ENCODE measurements around the gene EPHX1. TPM values are rescaled to one million over a fixed set of nuclear protein-coding genes. Genes with fewer than 3 reads are reported as not detected.
A peak's percentile ranks its signal among the peaks of the same experiment; 100 is the strongest.
"Not testable (repeated sequence)": the region's sequence is repeated elsewhere in the genome, so short reads cannot be mapped to it uniquely, and the experiment has no call there.

EPHX1 gene
- total and polyA plus RNA-seq, 2 donors from 2014 or later = 78.6 to 178 TPM

DNA sequence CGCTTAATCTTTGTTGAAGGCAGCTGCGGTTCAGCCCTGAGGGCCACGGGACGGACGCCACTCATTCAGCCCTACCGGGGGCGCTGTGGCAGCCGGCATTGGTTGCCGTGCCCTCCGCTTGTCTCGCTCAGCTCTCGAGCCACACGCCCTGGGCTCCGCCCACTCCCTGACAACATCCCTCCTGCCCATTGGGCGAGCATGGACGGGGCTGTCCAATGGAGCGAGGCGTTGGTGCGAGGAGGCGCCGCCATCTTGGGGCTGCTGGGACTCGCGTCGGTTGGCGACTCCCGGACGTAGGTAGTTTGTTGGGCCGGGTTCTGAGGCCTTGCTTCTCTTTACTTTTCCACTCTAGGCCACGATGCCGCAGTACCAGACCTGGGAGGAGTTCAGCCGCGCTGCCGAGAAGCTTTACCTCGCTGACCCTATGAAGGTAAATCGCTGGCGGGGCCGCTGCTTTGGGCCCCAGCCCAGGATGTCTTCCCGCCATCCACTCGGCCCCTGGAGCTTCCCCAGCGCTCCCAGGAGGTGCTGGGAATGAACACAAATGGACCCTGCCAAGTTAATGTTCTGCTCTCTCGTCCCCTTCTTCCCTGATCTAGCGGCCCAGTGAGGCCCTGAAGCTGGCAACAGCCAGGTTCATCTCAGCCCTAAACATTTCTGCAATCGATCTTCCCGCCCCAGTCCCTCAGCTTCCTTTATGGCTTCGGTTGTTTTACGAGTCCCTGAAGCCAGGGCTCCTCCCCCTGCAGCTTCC is 32.2 kb upstream of the EPHX1 start, which contains the start of gene SRP9:
Gene SRP9 (plus strand): TSS at position 244 of the 754 bp plus-strand sequence. CDS start 115 bp downstream, at position 359.
- no peaks in the 10 kb centered on the region for H3K36me3 ChIP-seq (ENCODE audit: control insufficient read depth in 2 of 3, insufficient read depth in 3 of 3, low read length in 3 of 3)
- H3K27me3 ChIP-seq (ENCODE audit: control insufficient read depth, insufficient read depth, low read length) = no peaks in the 10 kb centered on the region
- peak within 1 kb of the TSS; percentile 79 to 92 for H3K27ac ChIP-seq (ENCODE audit: low read depth in 2 of 2, low read length in 2 of 2)
- no peaks in the 10 kb centered on the region for H3K9me3 ChIP-seq (ENCODE audit: control insufficient read depth in 2 of 3, insufficient read depth in 1 of 3, low read length in 3 of 3)
- TF ChIP-seq, protein P1, sequence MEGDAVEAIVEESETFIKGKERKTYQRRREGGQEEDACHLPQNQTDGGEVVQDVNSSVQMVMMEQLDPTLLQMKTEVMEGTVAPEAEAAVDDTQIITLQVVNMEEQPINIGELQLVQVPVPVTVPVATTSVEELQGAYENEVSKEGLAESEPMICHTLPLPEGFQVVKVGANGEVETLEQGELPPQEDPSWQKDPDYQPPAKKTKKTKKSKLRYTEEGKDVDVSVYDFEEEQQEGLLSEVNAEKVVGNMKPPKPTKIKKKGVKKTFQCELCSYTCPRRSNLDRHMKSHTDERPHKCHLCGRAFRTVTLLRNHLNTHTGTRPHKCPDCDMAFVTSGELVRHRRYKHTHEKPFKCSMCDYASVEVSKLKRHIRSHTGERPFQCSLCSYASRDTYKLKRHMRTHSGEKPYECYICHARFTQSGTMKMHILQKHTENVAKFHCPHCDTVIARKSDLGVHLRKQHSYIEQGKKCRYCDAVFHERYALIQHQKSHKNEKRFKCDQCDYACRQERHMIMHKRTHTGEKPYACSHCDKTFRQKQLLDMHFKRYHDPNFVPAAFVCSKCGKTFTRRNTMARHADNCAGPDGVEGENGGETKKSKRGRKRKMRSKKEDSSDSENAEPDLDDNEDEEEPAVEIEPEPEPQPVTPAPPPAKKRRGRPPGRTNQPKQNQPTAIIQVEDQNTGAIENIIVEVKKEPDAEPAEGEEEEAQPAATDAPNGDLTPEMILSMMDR (IDR thresholded peaks at IDR 0.05; ENCODE audit: borderline replicate concordance, extremely low read depth, insufficient read depth) = peak; percentile 82
- peaks cover 0 to 11% (median 5%) of the 10 kb centered on the region in 3 donors for H3K4me1 ChIP-seq (ENCODE audit: control insufficient read depth in 2 of 3, insufficient read depth in 2 of 3, low read depth in 1 of 3, low read length in 3 of 3)
- peak within 1 kb of the TSS; percentile 83 to 97 (median 94) for H3K9ac ChIP-seq (ENCODE audit: low read length in 3 of 3)
- peak; percentile 94 for FAIRE-seq
- intact Hi-C loops (cut with DNase I) = loop anchor here (10.0 kb wide), 1 partner anchor 223 kb away; no protein-coding TSS in a partner anchor
- peak; percentile 99 to 100 (median 100) for DNase-seq
- H3K4me3 ChIP-seq (ENCODE audit: low read length in 3 of 3) = peak within 1 kb of the TSS; percentile 81 to 99 (median 98)

GRCh38 chr1:225778337-225778669 is 31.6 kb upstream of the EPHX1 start:
- peaks cover 0 to 12% (median 5%) of the 10 kb centered on the region in 3 donors for H3K4me1 ChIP-seq (ENCODE audit: control insufficient read depth in 2 of 3, insufficient read depth in 2 of 3, low read depth in 1 of 3, low read length in 3 of 3)
- TF ChIP-seq, protein P1 (IDR thresholded peaks at IDR 0.05; ENCODE audit: borderline replicate concordance, extremely low read depth, insufficient read depth) = no peak
- H3K27me3 ChIP-seq (ENCODE audit: control insufficient read depth, insufficient read depth, low read length) = no peaks in the 10 kb centered on the region
- FAIRE-seq (no peak), DNase-seq (no peak)
- H3K36me3 ChIP-seq (ENCODE audit: control insufficient read depth in 2 of 3, insufficient read depth in 3 of 3, low read length in 3 of 3) = no peaks in the 10 kb centered on the region
- H3K9ac ChIP-seq (ENCODE audit: low read length in 3 of 3) = peak overlapping the region; percentile 83 to 97 (median 94)
- H3K9me3 ChIP-seq (ENCODE audit: control insufficient read depth in 2 of 3, insufficient read depth in 1 of 3, low read length in 3 of 3) = no peaks in the 10 kb centered on the region
- H3K4me3 ChIP-seq (ENCODE audit: low read length in 3 of 3) = peak overlapping the region; percentile 81 to 99 (median 98)
- intact Hi-C loops (cut with DNase I) = loop anchor here (10.0 kb wide), 1 partner anchor 224 kb away; no protein-coding TSS in a partner anchor
- H3K27ac ChIP-seq (ENCODE audit: low read depth in 2 of 2, low read length in 2 of 2) = peak overlapping the region; percentile 79 to 92

DNA sequence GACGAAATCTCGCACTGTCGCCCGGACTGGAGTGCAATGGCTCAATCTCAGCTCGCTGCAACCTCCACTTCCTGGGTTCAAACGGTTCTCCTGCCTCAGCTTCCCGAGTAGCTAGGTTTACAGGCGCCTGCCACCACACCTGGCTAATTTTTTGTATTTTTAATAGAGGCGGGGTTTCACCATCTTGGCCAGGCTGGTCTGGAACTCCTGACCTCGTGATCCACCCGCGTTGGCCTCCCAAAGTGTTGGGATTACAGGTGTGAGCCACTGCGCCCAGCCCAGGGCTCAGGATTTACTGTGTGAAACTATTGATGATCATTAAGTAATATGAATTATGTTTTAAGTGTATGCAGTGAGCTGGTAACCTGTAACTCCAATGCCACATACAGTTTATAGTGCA is 30.8 kb upstream of the EPHX1 start:
- H3K27ac ChIP-seq (ENCODE audit: low read depth in 2 of 2, low read length in 2 of 2); FAIRE-seq; H3K27me3 ChIP-seq (ENCODE audit: control insufficient read depth, insufficient read depth, low read length); H3K36me3 ChIP-seq (ENCODE audit: control insufficient read depth in 2 of 3, insufficient read depth in 3 of 3, low read length in 3 of 3); DNase-seq; H3K9me3 ChIP-seq (ENCODE audit: control insufficient read depth in 2 of 3, insufficient read depth in 1 of 3, low read length in 3 of 3): not testable (repeated sequence)
- intact Hi-C loops (cut with DNase I) = loop anchor here (10.0 kb wide), 1 partner anchor 224 kb away; no protein-coding TSS in a partner anchor
- peak overlapping the region; percentile 81 to 99 (median 98) for H3K4me3 ChIP-seq (ENCODE audit: low read length in 3 of 3)
- H3K9ac ChIP-seq (ENCODE audit: low read length in 3 of 3) = peak overlapping the region in 1 of 3 donors; percentile 97
- H3K4me1 ChIP-seq (ENCODE audit: control insufficient read depth in 2 of 3, insufficient read depth in 2 of 3, low read depth in 1 of 3, low read length in 3 of 3) = peaks cover 0 to 12% (median 5%) of the 10 kb centered on the region in 3 donors

- Histone ChIP-seq H3K27me3 (ENCODE audit: control insufficient read depth, insufficient read depth, low read length) (no peaks in the 10 kb centered on the region), H3K27ac (ENCODE audit: low read depth in 2 of 2, low read length in 2 of 2) (no peak overlapping the region), H3K9me3 (ENCODE audit: control insufficient read depth in 2 of 3, insufficient read depth in 1 of 3, low read length in 3 of 3) (no peaks in the 10 kb centered on the region), H3K4me1 (ENCODE audit: control insufficient read depth in 2 of 3, insufficient read depth in 2 of 3, low read depth in 1 of 3, low read length in 3 of 3) (peaks cover 0 to 12% (median 5%) of the 10 kb centered on the region in 3 donors), H3K4me3 (ENCODE audit: low read length in 3 of 3) (no peak overlapping the region), H3K36me3 (ENCODE audit: control insufficient read depth in 2 of 3, insufficient read depth in 3 of 3, low read length in 3 of 3) (no peaks in the 10 kb centered on the region), H3K9ac (ENCODE audit: low read length in 3 of 3) (no peak overlapping the region)
- TF ChIP-seq, protein P1 (IDR thresholded peaks at IDR 0.05; ENCODE audit: borderline replicate concordance, extremely low read depth, insufficient read depth) = no peak
- intact Hi-C loops (cut with DNase I) = no loop called here
- FAIRE-seq = no peak
- no peak for DNase-seq
Observed at GRCh38 chr1:225780134-225780533, 29.8 kb upstream of the EPHX1 start.

Data from kidney (tissue), 14 donors.